ENCODE measurements around the gene CASZ1.
A peak's percentile ranks its signal among the peaks of the same experiment; 100 is the strongest.

CASZ1 gene

GRCh38 chr1:10829067-10829818 lies 32.8 kb upstream of the CASZ1 start:
- no peaks in the 10 kb centered on the region for H3K9me3 ChIP-seq (ENCODE audit: insufficient read depth, low read length)
- no peaks in the 10 kb centered on the region for H3K36me3 ChIP-seq (ENCODE audit: insufficient read depth, insufficient read length, low read length)
- H3K4me1 ChIP-seq (ENCODE audit: insufficient read depth, insufficient read length): peaks cover 3% of the 10 kb centered on the region
- no peak for DNase-seq (ENCODE audit: low read depth, low spot score)
- no peaks in the 10 kb centered on the region for H3K27me3 ChIP-seq (ENCODE audit: insufficient read depth, insufficient read length)
- no peak overlapping the region for H3K4me3 ChIP-seq (ENCODE audit: insufficient read length, low read depth)
- H3K9ac ChIP-seq (ENCODE audit: insufficient read length, low read depth): no peak overlapping the region
- no peak for TF ChIP-seq ZNF274 (IDR thresholded peaks at IDR 0.05; ENCODE audit: low read depth, low read length)
- TF ChIP-seq YY1 (IDR thresholded peaks at IDR 0.05; ENCODE audit: insufficient read depth, insufficient read length): no peak
- no peak for TF ChIP-seq SUZ12 (IDR thresholded peaks at IDR 0.05; ENCODE audit: extremely low read depth, insufficient read depth, insufficient read length)

- no peak overlapping the region for H3K9ac ChIP-seq (ENCODE audit: insufficient read length, low read depth)
- no peak for TF ChIP-seq SUZ12 (IDR thresholded peaks at IDR 0.05; ENCODE audit: extremely low read depth, insufficient read depth, insufficient read length)
- TF ChIP-seq ZNF274 (IDR thresholded peaks at IDR 0.05; ENCODE audit: low read depth, low read length): no peak
- no peak for TF ChIP-seq YY1 (IDR thresholded peaks at IDR 0.05; ENCODE audit: insufficient read depth, insufficient read length)
- no peaks in the 10 kb centered on the region for H3K36me3 ChIP-seq (ENCODE audit: insufficient read depth, insufficient read length, low read length)
- H3K4me3 ChIP-seq (ENCODE audit: insufficient read length, low read depth): no peak overlapping the region
- H3K4me1 ChIP-seq (ENCODE audit: insufficient read depth, insufficient read length): peaks cover 9% of the 10 kb centered on the region
- no peaks in the 10 kb centered on the region for H3K9me3 ChIP-seq (ENCODE audit: insufficient read depth, low read length)
- DNase-seq (ENCODE audit: low read depth, low spot score): no peak
- H3K27me3 ChIP-seq (ENCODE audit: insufficient read depth, insufficient read length): no peaks in the 10 kb centered on the region
These were observed 31.2 kb upstream of the CASZ1 start for GRCh38 chr1:10827377-10828333.

GRCh38 chr1:10825592-10825991 lies 29.1 kb upstream of the CASZ1 start:
- no peak overlapping the region for H3K4me3 ChIP-seq (ENCODE audit: insufficient read length, low read depth)
- no peak overlapping the region for H3K9ac ChIP-seq (ENCODE audit: insufficient read length, low read depth)
- no peak for TF ChIP-seq ZNF274 (IDR thresholded peaks at IDR 0.05; ENCODE audit: low read depth, low read length)
- TF ChIP-seq SUZ12 (IDR thresholded peaks at IDR 0.05; ENCODE audit: extremely low read depth, insufficient read depth, insufficient read length): no peak
- TF ChIP-seq YY1 (IDR thresholded peaks at IDR 0.05; ENCODE audit: insufficient read depth, insufficient read length): no peak
- no peaks in the 10 kb centered on the region for H3K36me3 ChIP-seq (ENCODE audit: insufficient read depth, insufficient read length, low read length)
- no peaks in the 10 kb centered on the region for H3K9me3 ChIP-seq (ENCODE audit: insufficient read depth, low read length)
- peaks cover 6% of the 10 kb centered on the region for H3K4me1 ChIP-seq (ENCODE audit: insufficient read depth, insufficient read length)
- no peak for DNase-seq (ENCODE audit: low read depth, low spot score)
- no peaks in the 10 kb centered on the region for H3K27me3 ChIP-seq (ENCODE audit: insufficient read depth, insufficient read length)

GRCh38 chr1:10824821-10825540 lies 28.5 kb upstream of the CASZ1 start:
- H3K4me1 ChIP-seq (ENCODE audit: insufficient read depth, insufficient read length): peaks cover 6% of the 10 kb centered on the region
- peak; percentile 27 for DNase-seq (ENCODE audit: low read depth, low spot score)
- peak overlapping the region; percentile 45 for H3K9ac ChIP-seq (ENCODE audit: insufficient read length, low read depth)
- no peaks in the 10 kb centered on the region for H3K9me3 ChIP-seq (ENCODE audit: insufficient read depth, low read length)
- no peak overlapping the region for H3K4me3 ChIP-seq (ENCODE audit: insufficient read length, low read depth)
- H3K27me3 ChIP-seq (ENCODE audit: insufficient read depth, insufficient read length): no peaks in the 10 kb centered on the region
- H3K36me3 ChIP-seq (ENCODE audit: insufficient read depth, insufficient read length, low read length): no peaks in the 10 kb centered on the region
- no peak for TF ChIP-seq SUZ12 (IDR thresholded peaks at IDR 0.05; ENCODE audit: extremely low read depth, insufficient read depth, insufficient read length)
- TF ChIP-seq ZNF274 (IDR thresholded peaks at IDR 0.05; ENCODE audit: low read depth, low read length): no peak
- TF ChIP-seq YY1 (IDR thresholded peaks at IDR 0.05; ENCODE audit: insufficient read depth, insufficient read length): no peak

GRCh38 chr1:10823000-10823401 lies 26.6 kb upstream of the CASZ1 start:
- Histone ChIP-seq H3K9ac (ENCODE audit: insufficient read length, low read depth) (no peak overlapping the region), H3K4me1 (ENCODE audit: insufficient read depth, insufficient read length) (peaks cover 6% of the 10 kb centered on the region), H3K36me3 (ENCODE audit: insufficient read depth, insufficient read length, low read length) (no peaks in the 10 kb centered on the region), H3K27me3 (ENCODE audit: insufficient read depth, insufficient read length) (no peaks in the 10 kb centered on the region), H3K4me3 (ENCODE audit: insufficient read length, low read depth) (no peak overlapping the region), H3K9me3 (ENCODE audit: insufficient read depth, low read length) (no peaks in the 10 kb centered on the region)
- TF ChIP-seq SUZ12 (IDR thresholded peaks at IDR 0.05; ENCODE audit: extremely low read depth, insufficient read depth, insufficient read length) (no peak), ZNF274 (IDR thresholded peaks at IDR 0.05; ENCODE audit: low read depth, low read length) (no peak), YY1 (IDR thresholded peaks at IDR 0.05; ENCODE audit: insufficient read depth, insufficient read length) (no peak)
- DNase-seq (ENCODE audit: low read depth, low spot score): no peak

- Histone ChIP-seq H3K27me3 (ENCODE audit: insufficient read depth, insufficient read length) (no peaks in the 10 kb centered on the region), H3K4me3 (ENCODE audit: insufficient read length, low read depth) (no peak overlapping the region), H3K9me3 (ENCODE audit: insufficient read depth, low read length) (no peaks in the 10 kb centered on the region), H3K9ac (ENCODE audit: insufficient read length, low read depth) (no peak overlapping the region), H3K36me3 (ENCODE audit: insufficient read depth, insufficient read length, low read length) (no peaks in the 10 kb centered on the region), H3K4me1 (ENCODE audit: insufficient read depth, insufficient read length) (peaks cover 6% of the 10 kb centered on the region)
- no peak for TF ChIP-seq ZNF274 (IDR thresholded peaks at IDR 0.05; ENCODE audit: low read depth, low read length)
- TF ChIP-seq SUZ12 (IDR thresholded peaks at IDR 0.05; ENCODE audit: extremely low read depth, insufficient read depth, insufficient read length): no peak
- TF ChIP-seq YY1 (IDR thresholded peaks at IDR 0.05; ENCODE audit: insufficient read depth, insufficient read length): no peak
- no peak for DNase-seq (ENCODE audit: low read depth, low spot score)
These were observed 24.9 kb upstream of the CASZ1 start for GRCh38 chr1:10821388-10821787.
